ENCODE data around the gene EHMT2. TPM values are rescaled to one million over a fixed set of nuclear protein-coding genes. Genes with fewer than 3 reads are reported as not detected.
A peak's percentile ranks its signal among the peaks of the same experiment; 100 is the strongest.

Gene EHMT2
- total RNA-seq, 4 donors from 2014 or later = 13.8 to 72.4 (median 66.2) TPM

- peak overlapping the region; percentile 39 to 64 for H3K4me3 ChIP-seq
- H3K27ac ChIP-seq = peak overlapping the region; percentile 91 to 96
- H3K9me3 ChIP-seq = no peaks in the 10 kb centered on the region
- TF ChIP-seq CTCF (IDR thresholded peaks at IDR 0.05) = no peak
- peak in 1 of 2 donors; percentile 9 for TF ChIP-seq POLR2A (IDR thresholded peaks at IDR 0.05)
- peak; percentile 76 to 77 for DNase-seq
- intact Hi-C loops (cut with DNase I; ENCODE audit: low total_unique reads) = no loop called here
- H3K4me1 ChIP-seq = peaks cover 0 to 13% of the 10 kb centered on the region in 2 donors
- no peaks in the 10 kb centered on the region for H3K27me3 ChIP-seq
- no peaks in the 10 kb centered on the region for H3K36me3 ChIP-seq
Measured at GRCh38 chr6:31901415-31901952, 4.0 kb upstream of the EHMT2 start.

GRCh38 chr6:31900917-31901414 is 3.5 kb upstream of the EHMT2 start:
- TF ChIP-seq CTCF (IDR thresholded peaks at IDR 0.05) = no peak
- no peak for TF ChIP-seq POLR2A (IDR thresholded peaks at IDR 0.05)
- peak overlapping the region; percentile 91 to 96 for H3K27ac ChIP-seq
- H3K27me3 ChIP-seq = no peaks in the 10 kb centered on the region
- no peaks in the 10 kb centered on the region for H3K36me3 ChIP-seq
- no peaks in the 10 kb centered on the region for H3K9me3 ChIP-seq
- H3K4me3 ChIP-seq = peak overlapping the region; percentile 39 to 64
- H3K4me1 ChIP-seq = peaks cover 0 to 13% of the 10 kb centered on the region in 2 donors
- intact Hi-C loops (cut with DNase I; ENCODE audit: low total_unique reads) = no loop called here
- peak in 1 of 2 donors; percentile 39 for DNase-seq

GRCh38 chr6:31899882-31900722 is 2.6 kb upstream of the EHMT2 start:
- intact Hi-C loops (cut with DNase I; ENCODE audit: low total_unique reads) = no loop called here
- H3K4me3 ChIP-seq = no peak overlapping the region
- no peaks in the 10 kb centered on the region for H3K27me3 ChIP-seq
- TF ChIP-seq CTCF (IDR thresholded peaks at IDR 0.05) = no peak
- TF ChIP-seq POLR2A (IDR thresholded peaks at IDR 0.05) = no peak
- H3K27ac ChIP-seq = no peak overlapping the region
- H3K4me1 ChIP-seq = peaks cover 0 to 13% of the 10 kb centered on the region in 2 donors
- H3K9me3 ChIP-seq = no peaks in the 10 kb centered on the region
- peak in 1 of 2 donors; percentile 31 for DNase-seq
- no peaks in the 10 kb centered on the region for H3K36me3 ChIP-seq

- TF ChIP-seq POLR2A (IDR thresholded peaks at IDR 0.05) = no peak
- no peak for TF ChIP-seq CTCF (IDR thresholded peaks at IDR 0.05)
- peak overlapping the region in 1 of 2 donors; percentile 97 for H3K27ac ChIP-seq
- no peaks in the 10 kb centered on the region for H3K9me3 ChIP-seq
- DNase-seq = no peak
- peaks cover 0 to 13% of the 10 kb centered on the region in 2 donors for H3K4me1 ChIP-seq
- H3K4me3 ChIP-seq = no peak overlapping the region
- H3K27me3 ChIP-seq = no peaks in the 10 kb centered on the region
- intact Hi-C loops (cut with DNase I; ENCODE audit: low total_unique reads) = no loop called here
- no peaks in the 10 kb centered on the region for H3K36me3 ChIP-seq
Measured at GRCh38 chr6:31899215-31899614, 1.7 kb upstream of the EHMT2 start.
